ENCODE measurements around the gene ANK3.

Gene ANK3

DNA sequence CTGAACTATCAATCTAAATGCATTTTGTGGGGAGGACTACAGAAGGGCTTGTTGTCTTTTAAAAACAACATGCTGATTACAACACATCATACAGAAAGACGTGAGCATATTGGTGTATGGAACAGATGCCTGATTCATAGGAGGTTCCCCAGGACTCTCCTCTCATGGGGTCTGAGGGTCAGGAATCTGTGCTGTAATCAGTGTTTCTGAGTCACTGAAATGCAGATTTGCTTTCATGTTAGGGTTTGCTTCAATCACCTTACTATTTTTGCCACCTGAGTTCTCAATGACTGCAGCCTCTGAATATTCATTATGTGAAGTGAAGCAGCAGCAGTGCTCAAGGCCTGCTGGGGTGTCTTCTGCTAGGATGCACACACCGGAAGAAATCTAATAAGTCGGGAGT is 550 bp upstream of the ANK3 start:
- H3K4me2 ChIP-seq (ENCODE audit: low read length): no peak overlapping the region
- no peak overlapping the region for H3K18ac ChIP-seq (ENCODE audit: low read length)
- no peak overlapping the region for H4K12ac ChIP-seq (ENCODE audit: low read depth, low read length)
- no peaks in the 10 kb centered on the region for H3K36me3 ChIP-seq (ENCODE audit: control insufficient read depth in 1 of 2, insufficient read depth in 2 of 2, low read length in 2 of 2)
- no peaks in the 10 kb centered on the region for H3K79me2 ChIP-seq (ENCODE audit: control insufficient read depth, insufficient read depth, low read length, poor library complexity)
- no peak overlapping the region for H4K91ac ChIP-seq (ENCODE audit: low read depth, low read length)
- no peak overlapping the region for H2AK5ac ChIP-seq (ENCODE audit: low read length)
- H3K9me3 ChIP-seq (ENCODE audit: insufficient read depth, low read depth, low read length): no peaks in the 10 kb centered on the region
- no peak for DNase-seq
- H3K4me1 ChIP-seq (ENCODE audit: control insufficient read depth in 1 of 2, insufficient read depth in 2 of 2, low read length in 2 of 2): peaks cover 0 to 2% of the 10 kb centered on the region in 2 experiments
- no peak overlapping the region for H3K4ac ChIP-seq (ENCODE audit: low read depth, low read length)
- no CpG with 5 or more reads among the region's 3 CpGs for WGBS (ENCODE audit: extremely low coverage, insufficient coverage, insufficient read length)
- H3K27me3 ChIP-seq (ENCODE audit: insufficient read depth, low read length): no peaks in the 10 kb centered on the region
- no peak overlapping the region for H2BK5ac ChIP-seq (ENCODE audit: low read depth, low read length, poor library complexity)
- no peak overlapping the region for H2AFZ ChIP-seq (ENCODE audit: insufficient read depth, low read length, poor library complexity)
- H3K14ac ChIP-seq (ENCODE audit: low read length): no peak overlapping the region
- H3K27ac ChIP-seq (ENCODE audit: low read depth, low read length): no peak overlapping the region
- H3K23ac ChIP-seq (ENCODE audit: low read length): no peak overlapping the region
- no peak overlapping the region for H4K8ac ChIP-seq (ENCODE audit: low read depth, low read length)
- H3K79me1 ChIP-seq (ENCODE audit: low read length): no peaks in the 10 kb centered on the region
- H2BK120ac ChIP-seq (ENCODE audit: insufficient read depth, low read length, poor library complexity): no peak overlapping the region
- no peak overlapping the region for H3K9ac ChIP-seq (ENCODE audit: low read length)
- no peak overlapping the region for H2BK12ac ChIP-seq (ENCODE audit: low read length)
- H3K4me3 ChIP-seq (ENCODE audit: low read depth, low read length): no peak overlapping the region

DNA sequence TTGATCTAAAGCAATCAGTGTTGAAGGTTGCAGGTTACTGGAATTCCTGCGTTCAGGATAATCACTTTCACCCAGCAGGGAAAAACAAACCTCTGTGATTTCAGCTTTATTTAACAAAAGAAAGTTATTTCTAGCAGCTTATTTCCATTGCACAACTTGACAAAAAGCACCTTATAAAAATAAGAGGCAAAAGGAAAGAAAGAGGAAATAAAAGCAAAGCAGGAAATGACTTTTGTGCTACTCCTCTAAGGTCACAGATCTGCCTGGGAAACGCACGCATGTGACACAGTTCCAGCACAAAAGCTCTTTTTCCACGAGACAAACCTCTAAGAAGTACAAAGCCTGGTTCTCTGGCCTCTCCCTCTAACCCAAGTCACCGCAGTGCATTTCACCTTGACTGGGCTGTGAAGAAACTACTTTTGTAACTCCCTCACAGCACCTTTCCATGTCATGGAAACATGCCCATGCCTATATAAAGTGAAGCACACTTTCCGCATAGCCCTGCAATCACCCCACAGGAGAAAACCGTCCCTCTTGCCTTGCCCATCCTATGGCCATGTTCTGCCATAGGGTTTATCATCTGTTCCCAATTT is 870 bp downstream of the ANK3 start:
- Histone ChIP-seq H2BK5ac (ENCODE audit: low read depth, low read length, poor library complexity) (no peak overlapping the region), H2AK5ac (ENCODE audit: low read length) (no peak overlapping the region), H2BK12ac (ENCODE audit: low read length) (no peak overlapping the region), H3K9me3 (ENCODE audit: insufficient read depth, low read depth, low read length) (no peaks in the 10 kb centered on the region), H2BK120ac (ENCODE audit: insufficient read depth, low read length, poor library complexity) (no peak overlapping the region), H3K4me1 (ENCODE audit: control insufficient read depth in 1 of 2, insufficient read depth in 2 of 2, low read length in 2 of 2) (peaks cover 0 to 6% of the 10 kb centered on the region in 2 experiments), H4K91ac (ENCODE audit: low read depth, low read length) (no peak overlapping the region), H3K9ac (ENCODE audit: low read length) (no peak overlapping the region), H3K27ac (ENCODE audit: low read depth, low read length) (no peak overlapping the region), H3K27me3 (ENCODE audit: insufficient read depth, low read length) (no peaks in the 10 kb centered on the region), H3K4ac (ENCODE audit: low read depth, low read length) (no peak overlapping the region), H3K4me3 (ENCODE audit: low read depth, low read length) (no peak overlapping the region), H3K4me2 (ENCODE audit: low read length) (no peak overlapping the region), H3K79me2 (ENCODE audit: control insufficient read depth, insufficient read depth, low read length, poor library complexity) (no peaks in the 10 kb centered on the region), H3K14ac (ENCODE audit: low read length) (no peak overlapping the region), H3K18ac (ENCODE audit: low read length) (no peak overlapping the region), H2AFZ (ENCODE audit: insufficient read depth, low read length, poor library complexity) (no peak overlapping the region), H3K79me1 (ENCODE audit: low read length) (no peaks in the 10 kb centered on the region), H4K12ac (ENCODE audit: low read depth, low read length) (no peak overlapping the region), H3K36me3 (ENCODE audit: control insufficient read depth in 1 of 2, insufficient read depth in 2 of 2, low read length in 2 of 2) (no peaks in the 10 kb centered on the region), H3K23ac (ENCODE audit: low read length) (no peak overlapping the region), H4K8ac (ENCODE audit: low read depth, low read length) (no peak overlapping the region)
- no peak for DNase-seq
- WGBS (ENCODE audit: extremely low coverage, insufficient coverage, insufficient read length): no CpG with 5 or more reads among the region's 7 CpGs

DNA sequence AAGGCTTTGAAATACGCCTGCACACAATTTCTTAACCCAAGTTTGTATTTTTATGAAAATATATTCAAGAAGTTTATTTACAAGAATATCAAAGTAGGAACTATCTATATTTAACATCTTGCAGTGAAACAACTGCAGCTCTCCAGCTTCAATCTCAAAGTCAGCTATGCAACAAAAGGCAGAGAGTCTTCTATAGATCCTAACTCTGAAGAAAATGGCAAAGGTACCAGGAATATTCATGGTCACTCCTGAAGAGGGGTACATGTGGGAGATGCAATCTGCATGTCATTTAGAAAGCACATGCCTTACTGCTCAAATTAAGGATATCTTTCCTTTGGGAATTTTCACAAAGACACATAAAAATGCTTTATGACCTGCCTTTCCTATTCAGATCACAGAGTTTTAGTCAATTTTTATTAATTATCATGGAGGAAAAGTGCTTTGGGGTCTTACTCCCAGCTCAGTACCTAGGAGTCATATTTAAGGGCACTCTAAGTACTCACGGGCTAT is 1.5 kb downstream of the ANK3 start:
- no peak overlapping the region for H3K4me3 ChIP-seq (ENCODE audit: low read depth, low read length)

DNA sequence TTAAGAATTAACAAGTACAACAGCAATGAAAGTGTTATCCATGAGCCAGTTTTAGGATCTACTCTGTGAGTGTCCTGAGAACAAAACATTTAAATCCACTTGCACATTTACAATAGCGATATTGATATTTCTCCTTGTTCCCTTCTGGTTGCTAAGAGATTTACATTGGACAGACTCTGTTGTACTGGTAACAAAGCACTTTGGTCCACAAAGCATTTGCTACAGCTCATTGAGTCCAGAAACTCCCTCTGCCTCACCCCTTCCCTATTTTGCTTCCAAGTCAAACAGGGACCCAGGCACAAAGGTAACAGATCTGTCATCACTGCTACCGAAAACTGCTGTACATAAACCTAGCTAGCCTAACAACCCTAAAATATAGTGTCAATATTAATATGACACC is 2.1 kb downstream of the ANK3 start:
- no peak overlapping the region for H4K12ac ChIP-seq (ENCODE audit: low read depth, low read length)
- no peak overlapping the region for H3K18ac ChIP-seq (ENCODE audit: low read length)
- no peak overlapping the region for H3K9ac ChIP-seq (ENCODE audit: low read length)
- H3K4ac ChIP-seq (ENCODE audit: low read depth, low read length): no peak overlapping the region
- no peak overlapping the region for H3K14ac ChIP-seq (ENCODE audit: low read length)
- H2BK5ac ChIP-seq (ENCODE audit: low read depth, low read length, poor library complexity): no peak overlapping the region
- no peaks in the 10 kb centered on the region for H3K9me3 ChIP-seq (ENCODE audit: insufficient read depth, low read depth, low read length)
- no peaks in the 10 kb centered on the region for H3K36me3 ChIP-seq (ENCODE audit: control insufficient read depth in 1 of 2, insufficient read depth in 2 of 2, low read length in 2 of 2)
- H3K4me1 ChIP-seq (ENCODE audit: control insufficient read depth in 1 of 2, insufficient read depth in 2 of 2, low read length in 2 of 2): peaks cover 0 to 6% of the 10 kb centered on the region in 2 experiments
- H2BK12ac ChIP-seq (ENCODE audit: low read length): no peak overlapping the region
- H3K79me1 ChIP-seq (ENCODE audit: low read length): no peaks in the 10 kb centered on the region
- H4K8ac ChIP-seq (ENCODE audit: low read depth, low read length): no peak overlapping the region
- H3K4me2 ChIP-seq (ENCODE audit: low read length): no peak overlapping the region
- no peak overlapping the region for H3K27ac ChIP-seq (ENCODE audit: low read depth, low read length)
- H2AK5ac ChIP-seq (ENCODE audit: low read length): no peak overlapping the region
- H4K91ac ChIP-seq (ENCODE audit: low read depth, low read length): no peak overlapping the region
- H2BK120ac ChIP-seq (ENCODE audit: insufficient read depth, low read length, poor library complexity): no peak overlapping the region
- H3K4me3 ChIP-seq (ENCODE audit: low read depth, low read length): no peak overlapping the region
- no peak overlapping the region for H2AFZ ChIP-seq (ENCODE audit: insufficient read depth, low read length, poor library complexity)
- no CpG with 5 or more reads among the region's 2 CpGs for WGBS (ENCODE audit: extremely low coverage, insufficient coverage, insufficient read length)
- no peaks in the 10 kb centered on the region for H3K27me3 ChIP-seq (ENCODE audit: insufficient read depth, low read length)
- H3K23ac ChIP-seq (ENCODE audit: low read length): no peak overlapping the region
- DNase-seq: no peak
- H3K79me2 ChIP-seq (ENCODE audit: control insufficient read depth, insufficient read depth, low read length, poor library complexity): no peaks in the 10 kb centered on the region

More for the DNA sequence above, 1.5 kb downstream of the ANK3 start:
- H3K27me3 ChIP-seq (ENCODE audit: insufficient read depth, low read length): no peaks in the 10 kb centered on the region
- no peak overlapping the region for H2BK5ac ChIP-seq (ENCODE audit: low read depth, low read length, poor library complexity)
- H3K23ac ChIP-seq (ENCODE audit: low read length): no peak overlapping the region
- H3K18ac ChIP-seq (ENCODE audit: low read length): no peak overlapping the region
- H3K14ac ChIP-seq (ENCODE audit: low read length): no peak overlapping the region
- H2BK120ac ChIP-seq (ENCODE audit: insufficient read depth, low read length, poor library complexity): no peak overlapping the region
- no peaks in the 10 kb centered on the region for H3K79me2 ChIP-seq (ENCODE audit: control insufficient read depth, insufficient read depth, low read length, poor library complexity)
- no peak overlapping the region for H3K4me2 ChIP-seq (ENCODE audit: low read length)
- no peak overlapping the region for H3K4ac ChIP-seq (ENCODE audit: low read depth, low read length)
- H3K4me1 ChIP-seq (ENCODE audit: control insufficient read depth in 1 of 2, insufficient read depth in 2 of 2, low read length in 2 of 2): peaks cover 0 to 6% of the 10 kb centered on the region in 2 experiments
- no peak overlapping the region for H3K9ac ChIP-seq (ENCODE audit: low read length)
- H2BK12ac ChIP-seq (ENCODE audit: low read length): no peak overlapping the region
- no peak for DNase-seq
- no peaks in the 10 kb centered on the region for H3K79me1 ChIP-seq (ENCODE audit: low read length)
- H3K9me3 ChIP-seq (ENCODE audit: insufficient read depth, low read depth, low read length): no peaks in the 10 kb centered on the region
- H3K36me3 ChIP-seq (ENCODE audit: control insufficient read depth in 1 of 2, insufficient read depth in 2 of 2, low read length in 2 of 2): no peaks in the 10 kb centered on the region
- no peak overlapping the region for H4K12ac ChIP-seq (ENCODE audit: low read depth, low read length)
- H2AK5ac ChIP-seq (ENCODE audit: low read length): no peak overlapping the region
- no peak overlapping the region for H4K8ac ChIP-seq (ENCODE audit: low read depth, low read length)
- no CpG with 5 or more reads among the region's 2 CpGs for WGBS (ENCODE audit: extremely low coverage, insufficient coverage, insufficient read length)
- H4K91ac ChIP-seq (ENCODE audit: low read depth, low read length): no peak overlapping the region
- H3K27ac ChIP-seq (ENCODE audit: low read depth, low read length): no peak overlapping the region
- H2AFZ ChIP-seq (ENCODE audit: insufficient read depth, low read length, poor library complexity): no peak overlapping the region

Data from trophoblast cell (in vitro differentiated cells and primary cell).